GM12865 (cell line): Measurements from ENCODE around the gene BARX2.

Experiments used
- DNase-seq: peaks from one replicate; pipeline ENCODE4 v3.0.0; 2010; ENCODE audit warnings: low read depth
- H3K4me3 ChIP-seq: 2 replicates; pipeline ENCODE4 v1.5.1; 2011; ENCODE audit warnings: mild to moderate bottlenecking, low read depth, low read length, control low read depth
- CTCF ChIP-seq: IDR thresholded peaks from 2 replicates; pipeline ENCODE4 v1.5.1; 2011; ENCODE audit warnings: low read length, control low read depth, low read depth, inconsistent platforms; ENCODE audit not compliant: insufficient read depth; ENCODE audit errors: missing control alignments

BARX2 gene

GRCh38 chr11:129414144-129414872 is 38.7 kb downstream of the BARX2 start:
- no peak for DNase-seq
- no peak overlapping the region for H3K4me3 ChIP-seq
- TF ChIP-seq CTCF = no peak

GRCh38 chr11:129416080-129416820 is 40.6 kb downstream of the BARX2 start:
- no peak overlapping the region for H3K4me3 ChIP-seq
- no peak for TF ChIP-seq CTCF
- DNase-seq = no peak

GRCh38 chr11:129417458-129417857 is 41.8 kb downstream of the BARX2 start:
- no peak for TF ChIP-seq CTCF
- no peak overlapping the region for H3K4me3 ChIP-seq
- DNase-seq = no peak

- peak; percentile 47 for DNase-seq
- H3K4me3 ChIP-seq = no peak overlapping the region
- TF ChIP-seq CTCF = no peak
Measured at GRCh38 chr11:129418039-129418438, 42.4 kb downstream of the BARX2 start.

GRCh38 chr11:129419386-129419785 is 43.7 kb downstream of the BARX2 start:
- no peak for DNase-seq
- no peak overlapping the region for H3K4me3 ChIP-seq
- no peak for TF ChIP-seq CTCF

GRCh38 chr11:129423426-129423825 is 47.8 kb downstream of the BARX2 start:
- H3K4me3 ChIP-seq = no peak overlapping the region
- no peak for DNase-seq
- no peak for TF ChIP-seq CTCF
